ENCODE results near the gene AHSP.
"Not testable (repeated sequence)": the region's sequence is repeated elsewhere in the genome, so short reads cannot be mapped to it uniquely, and the experiment has no call there.

Gene AHSP

GRCh38 chr16:31531096-31531495, 3.4 kb downstream of the AHSP start:
- no peak for DNase-seq (ENCODE audit: low read depth)

GRCh38 chr16:31532120-31532519, 4.4 kb downstream of the AHSP start:
- DNase-seq (ENCODE audit: low read depth) = no peak

- no peak for DNase-seq (ENCODE audit: low read depth)
Measured at GRCh38 chr16:31532896-31533295, 5.2 kb downstream of the AHSP start.

GRCh38 chr16:31535737-31536136, 8.0 kb downstream of the AHSP start:
- DNase-seq (ENCODE audit: low read depth) = no peak

- DNase-seq (ENCODE audit: low read depth) = no peak
Measured at GRCh38 chr16:31536804-31537361, 9.2 kb downstream of the AHSP start.

GRCh38 chr16:31537362-31538242, 9.9 kb downstream of the AHSP start:
- no peak for DNase-seq (ENCODE audit: low read depth)

GRCh38 chr16:31538243-31538598, 10.5 kb downstream of the AHSP start:
- not testable (repeated sequence) for DNase-seq (ENCODE audit: low read depth)

- DNase-seq (ENCODE audit: low read depth) = not testable (repeated sequence)
Measured at GRCh38 chr16:31539762-31540161, 12.1 kb downstream of the AHSP start.

- no peak for DNase-seq (ENCODE audit: low read depth)
Measured at GRCh38 chr16:31542763-31543162, 15.1 kb downstream of the AHSP start.

GRCh38 chr16:31561426-31562233, 33.9 kb downstream of the AHSP start:
- no peak for DNase-seq (ENCODE audit: low read depth)

- no peak for DNase-seq (ENCODE audit: low read depth)
Measured at GRCh38 chr16:31568577-31569359, 41.1 kb downstream of the AHSP start.

- no peak for DNase-seq (ENCODE audit: low read depth)
Measured at GRCh38 chr16:31569360-31569717, 41.6 kb downstream of the AHSP start.

GRCh38 chr16:31572821-31573220, 45.1 kb downstream of the AHSP start:
- no peak for DNase-seq (ENCODE audit: low read depth)

GRCh38 chr16:31574159-31574558, 46.5 kb downstream of the AHSP start:
- not testable (repeated sequence) for DNase-seq (ENCODE audit: low read depth)

GRCh38 chr16:31577411-31577810, 49.7 kb downstream of the AHSP start:
- no peak for DNase-seq (ENCODE audit: low read depth)

Data from non-pigmented ciliary epithelial cell (primary cell).